ENCODE data around the gene HACD2.
"Not testable (repeated sequence)": the region's sequence is repeated elsewhere in the genome, so short reads cannot be mapped to it uniquely, and the experiment has no call there.

The HACD2 gene, protein sequence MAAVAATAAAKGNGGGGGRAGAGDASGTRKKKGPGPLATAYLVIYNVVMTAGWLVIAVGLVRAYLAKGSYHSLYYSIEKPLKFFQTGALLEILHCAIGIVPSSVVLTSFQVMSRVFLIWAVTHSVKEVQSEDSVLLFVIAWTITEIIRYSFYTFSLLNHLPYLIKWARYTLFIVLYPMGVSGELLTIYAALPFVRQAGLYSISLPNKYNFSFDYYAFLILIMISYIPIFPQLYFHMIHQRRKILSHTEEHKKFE

GRCh38 chr3:123584988-123585937 is at the start of gene HACD2:
TSS of gene HACD2 (minus strand) at chr3:123585053. CDS start at chr3:123585027, 26 bp downstream.
- peak; percentile 63 to 89 for DNase-seq

DNA sequence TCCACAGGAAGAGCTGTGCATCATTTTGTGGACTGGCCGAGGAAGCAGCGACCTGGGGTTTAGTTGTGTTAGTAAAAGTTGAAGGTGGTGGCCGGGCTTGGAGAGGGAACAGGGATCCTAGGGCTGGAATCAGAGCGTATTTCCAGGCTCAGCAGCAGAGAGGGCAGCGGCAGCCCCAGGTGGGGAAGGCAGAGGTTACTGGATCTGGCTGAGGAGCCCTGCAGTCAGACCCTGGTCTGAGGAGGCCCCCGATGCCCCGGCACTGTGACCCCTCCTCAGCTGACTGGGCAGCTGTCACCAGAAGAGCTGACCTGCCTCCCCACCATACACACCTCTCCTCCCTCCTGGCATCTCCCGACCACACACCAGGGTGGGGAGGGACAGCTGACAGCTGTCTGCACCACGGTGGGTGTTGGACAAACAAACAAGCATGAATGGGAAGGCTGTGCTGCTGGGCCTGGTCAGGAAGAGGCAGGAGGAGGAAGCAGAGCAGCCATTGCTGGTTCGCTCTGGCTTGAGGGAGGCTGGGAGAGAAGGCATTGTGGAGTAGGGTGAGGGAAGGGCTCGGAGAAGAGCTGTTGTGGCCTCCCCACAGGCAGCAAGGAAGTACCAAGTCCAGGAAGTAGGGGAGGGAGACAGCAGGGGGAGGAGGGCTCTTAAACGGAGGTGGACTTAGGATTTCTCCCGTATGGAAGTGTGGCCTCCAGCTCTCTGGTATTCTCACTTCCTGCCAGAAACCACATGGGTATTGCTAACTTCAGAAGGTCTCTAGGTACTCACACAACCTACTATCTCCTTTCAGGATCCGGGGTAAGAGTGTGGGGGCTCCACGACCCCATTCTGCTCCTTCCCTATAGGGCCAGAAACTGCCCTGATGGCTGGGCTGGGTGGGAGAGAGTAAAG is 49.5 kb upstream of the HACD2 start:
- DNase-seq = no peak

DNA sequence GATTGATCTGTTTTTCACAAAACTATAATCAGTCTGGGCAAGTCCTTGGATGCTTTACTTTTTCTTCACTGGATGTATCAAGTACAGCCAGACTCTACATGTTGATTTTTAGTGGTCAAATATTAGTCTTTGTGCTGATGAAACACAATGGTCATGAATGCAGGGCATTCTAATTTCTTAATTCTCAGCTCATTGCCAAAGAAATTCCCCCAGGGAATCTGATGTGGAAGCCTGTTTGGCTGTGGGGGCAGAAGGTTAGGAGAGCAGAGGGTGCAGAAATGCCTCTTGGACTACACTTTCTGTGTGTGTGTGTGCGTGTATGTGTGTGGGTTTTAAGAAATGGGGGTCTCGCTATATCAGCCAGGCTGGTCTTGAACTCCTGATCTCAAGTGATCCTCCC is 48.7 kb upstream of the HACD2 start:
- no peak for DNase-seq

- DNase-seq = no peak
These were observed 47.4 kb upstream of the HACD2 start for GRCh38 chr3:123632161-123632655.

DNA sequence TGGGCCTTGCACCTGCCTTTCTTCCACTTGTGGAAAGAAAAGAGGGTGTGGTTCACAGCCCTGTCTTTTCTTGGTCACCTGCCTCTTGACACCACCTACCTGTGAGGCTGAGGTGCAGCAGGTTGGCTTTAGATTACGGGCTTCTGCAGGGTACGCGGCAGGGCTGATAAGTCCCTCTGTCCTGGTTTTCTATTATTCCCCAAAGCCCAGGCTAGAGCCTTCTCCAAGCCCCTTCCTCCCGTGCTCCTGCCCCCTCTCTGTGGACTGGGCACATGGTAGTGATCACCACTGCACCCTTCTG is 44.8 kb upstream of the HACD2 start:
- DNase-seq = no peak

DNA sequence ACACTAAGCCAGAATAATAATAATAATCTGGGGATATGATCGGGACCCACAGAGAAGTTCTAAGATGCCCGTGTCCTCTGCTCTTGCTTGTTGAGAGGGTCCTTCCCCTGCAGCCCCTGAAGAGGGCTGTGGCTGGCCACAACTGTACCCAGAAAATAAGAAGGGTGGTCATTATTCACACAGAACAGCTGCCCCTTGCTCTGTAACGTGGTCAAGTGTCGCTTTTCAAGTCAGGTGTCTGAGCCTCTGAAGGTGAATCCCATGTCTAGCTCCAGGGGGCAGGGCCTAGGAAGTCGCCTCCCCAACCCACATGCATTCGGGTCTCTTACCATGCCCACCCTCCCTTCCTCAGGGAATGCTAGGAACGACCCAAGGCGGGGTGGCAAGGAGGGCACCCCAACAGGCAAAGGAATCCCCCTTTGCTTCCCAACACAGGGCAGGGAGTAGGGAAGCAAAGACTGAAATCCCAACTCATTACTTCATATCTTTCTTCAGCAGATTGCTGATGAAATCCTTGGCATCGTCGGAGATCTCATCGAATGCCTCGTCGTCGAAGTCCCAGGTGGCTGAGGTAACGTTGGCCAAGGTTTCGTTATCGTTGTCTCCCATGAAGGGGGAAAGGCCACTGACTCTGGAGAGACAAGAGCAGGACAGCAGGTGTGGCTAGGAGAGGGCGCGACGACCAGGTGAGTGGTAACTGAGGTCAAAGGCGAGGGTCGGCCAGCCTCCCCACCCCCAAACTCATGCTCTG is 44.3 kb upstream of the HACD2 start:
- DNase-seq = no peak

DNA sequence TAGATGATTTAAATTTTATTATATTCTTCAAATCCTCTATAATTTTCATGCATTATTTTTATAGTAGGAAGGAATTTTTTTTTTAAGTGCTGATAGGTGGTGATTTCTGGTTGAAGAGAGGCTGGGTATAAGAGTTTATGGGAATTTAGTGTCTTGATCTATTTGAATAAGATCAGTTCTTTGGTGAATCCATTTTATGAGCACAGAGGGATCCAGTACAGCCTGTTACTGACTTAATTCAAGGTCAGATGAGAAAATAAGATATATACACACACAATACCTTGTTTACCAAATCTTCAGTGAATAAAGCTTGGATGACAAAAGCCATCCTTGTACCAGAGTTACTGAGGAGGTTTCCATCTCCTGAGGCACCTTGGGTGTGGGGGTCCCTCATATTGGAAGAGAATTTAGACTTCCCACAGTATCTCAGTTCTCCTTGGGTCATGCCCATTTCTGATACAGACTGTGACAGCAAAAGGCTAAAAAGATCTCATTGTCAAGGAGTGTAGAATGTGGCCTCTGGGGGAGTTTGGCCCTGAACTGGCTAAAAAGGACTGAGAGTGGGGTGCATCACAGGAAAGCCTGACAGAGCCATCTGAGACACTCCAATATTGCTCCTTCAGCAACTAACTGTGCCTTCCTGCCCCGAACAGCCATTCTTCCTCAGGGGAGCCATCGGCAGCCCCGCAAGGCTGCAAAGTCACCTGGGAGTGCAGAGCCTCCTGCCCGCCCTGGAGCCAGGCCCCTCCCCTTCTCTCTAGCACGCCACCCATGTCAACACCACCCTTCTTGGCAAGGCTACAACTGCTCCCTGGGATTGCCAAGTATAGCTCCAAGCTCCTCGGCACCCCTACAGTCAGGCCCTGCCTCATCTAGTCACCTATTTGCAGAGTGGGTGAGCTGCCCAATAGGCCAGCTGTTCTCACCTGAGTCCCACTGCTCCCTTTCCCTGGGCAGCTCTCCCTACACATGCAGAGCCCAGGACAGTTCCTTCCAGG is 43.1 kb upstream of the HACD2 start:
- no peak for DNase-seq

GRCh38 chr3:123626881-123627280 is 42.0 kb upstream of the HACD2 start:
- DNase-seq = no peak

GRCh38 chr3:123624302-123624701 is 39.4 kb upstream of the HACD2 start:
- no peak for DNase-seq

GRCh38 chr3:123623346-123623880 is 38.6 kb upstream of the HACD2 start:
- no peak for DNase-seq

DNA sequence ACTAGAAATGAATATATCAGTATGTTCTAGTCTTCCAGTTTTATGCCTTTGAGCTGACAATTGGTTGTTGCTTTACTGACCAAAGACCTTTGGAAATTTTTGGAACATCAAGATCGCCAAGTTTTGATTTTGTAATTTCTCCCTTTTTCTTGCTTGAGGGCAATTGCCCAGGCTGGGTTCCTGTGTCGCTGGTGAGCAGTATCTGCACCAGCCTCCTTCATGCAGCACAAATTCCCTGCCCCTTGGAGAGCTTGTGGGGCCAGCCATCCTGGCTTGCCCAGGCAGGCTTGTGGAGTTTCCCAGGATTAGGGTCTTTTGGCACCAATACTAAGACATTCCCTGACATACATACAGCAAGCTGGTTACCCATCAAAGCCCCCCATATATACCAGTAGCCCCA is 37.9 kb upstream of the HACD2 start:
- no peak for DNase-seq

GRCh38 chr3:123621850-123622189 is 37.0 kb upstream of the HACD2 start:
- DNase-seq = no peak

GRCh38 chr3:123621186-123621849 is 36.5 kb upstream of the HACD2 start:
- no peak for DNase-seq

GRCh38 chr3:123620343-123620742 is 35.5 kb upstream of the HACD2 start:
- DNase-seq = no peak

- DNase-seq = no peak
These were observed 34.1 kb upstream of the HACD2 start for GRCh38 chr3:123618768-123619484.

GRCh38 chr3:123618076-123618708 is 33.3 kb upstream of the HACD2 start:
- no peak for DNase-seq

DNA sequence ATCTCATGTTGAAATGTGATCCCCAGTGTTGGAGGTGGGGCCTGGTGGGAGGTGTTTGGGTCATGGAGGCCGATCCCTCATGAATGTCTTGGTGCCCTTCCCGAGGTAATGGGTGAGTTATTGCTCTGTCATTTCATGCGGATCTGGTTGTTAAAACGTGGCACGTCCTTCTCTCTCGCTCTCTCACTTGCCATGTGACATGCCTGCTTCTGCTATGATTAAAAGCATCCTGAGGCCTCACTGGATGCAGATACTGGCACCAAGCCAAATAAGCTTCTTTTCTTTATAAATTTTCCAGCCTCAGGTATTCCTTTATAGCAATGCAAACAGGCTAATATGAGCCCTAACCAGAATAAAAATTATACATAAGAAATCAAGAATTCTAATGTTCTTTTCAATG is 31.7 kb upstream of the HACD2 start:
- no peak for DNase-seq

DNA sequence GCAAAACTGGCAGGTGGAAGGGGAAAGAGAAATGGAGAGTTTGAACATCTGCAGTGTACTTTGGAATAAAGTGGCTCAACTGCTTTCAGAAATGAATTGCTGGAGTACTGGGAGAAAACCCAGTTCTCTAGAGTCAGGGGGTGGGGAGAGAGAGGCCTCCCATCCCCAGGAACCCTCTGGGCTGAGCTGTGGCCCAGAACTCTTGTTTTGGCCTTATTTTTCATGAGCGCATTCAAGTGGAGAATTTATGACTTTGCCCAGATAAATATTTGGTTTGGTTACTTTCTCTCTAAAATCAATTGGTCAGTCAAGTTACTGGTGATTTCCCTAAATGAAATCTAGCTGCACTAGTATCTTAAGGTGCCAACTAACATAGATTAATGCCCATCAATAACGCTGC is 28.7 kb upstream of the HACD2 start:
- no peak for DNase-seq

DNA sequence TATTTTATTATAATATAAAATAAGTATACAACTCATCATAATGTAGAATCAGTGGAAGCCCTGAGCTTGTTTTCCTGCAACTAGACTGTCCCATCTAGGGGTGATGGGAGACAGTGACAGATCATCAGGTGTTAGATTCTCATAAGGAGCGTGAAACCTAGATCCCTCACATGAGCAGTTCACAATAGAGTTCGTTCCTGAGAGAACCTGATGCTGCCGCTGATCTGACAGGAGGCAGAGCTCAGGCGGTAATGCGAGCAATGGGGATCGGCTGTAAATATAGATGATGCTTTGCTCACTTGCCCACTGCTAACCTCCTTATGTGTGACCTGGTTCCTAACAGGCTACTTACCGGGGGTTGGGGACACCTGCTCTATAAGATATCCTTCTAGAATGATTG is 26.8 kb upstream of the HACD2 start:
- not testable (repeated sequence) for DNase-seq

All from cerebellar nuclear complex (tissue), 1 donor.